Head of caudate nucleus (tissue), 42 donors: ENCODE measurements around the gene FARP1.

Source experiments
- DNase-seq, 42 donors: peaks; one replicate each; pipeline versions ENCODE4 v3.0.0 to v3.0.0-alpha.2; 2020 to 2021; ENCODE audit warnings: mixed read lengths in 7 of 42
- intact Hi-C: fragments of 100-400 bp; cut with DNase I; formaldehyde crosslinking; loops from one replicate; pipeline ENCODE4 v1.15.0; 2022

The FARP1 gene

GRCh38 chr13:98415326-98416070 lies 272.6 kb downstream of the FARP1 start:
- intact Hi-C loops = no loop called here
- no peak for DNase-seq

- DNase-seq = no peak
- intact Hi-C loops = no loop called here
Observed at GRCh38 chr13:98416408-98416807, 273.5 kb downstream of the FARP1 start.

- intact Hi-C loops = no loop called here
- no peak for DNase-seq
Observed at GRCh38 chr13:98419786-98420553, 277.1 kb downstream of the FARP1 start.

GRCh38 chr13:98420554-98421175 lies 277.8 kb downstream of the FARP1 start:
- intact Hi-C loops = no loop called here
- DNase-seq = no peak

DNA sequence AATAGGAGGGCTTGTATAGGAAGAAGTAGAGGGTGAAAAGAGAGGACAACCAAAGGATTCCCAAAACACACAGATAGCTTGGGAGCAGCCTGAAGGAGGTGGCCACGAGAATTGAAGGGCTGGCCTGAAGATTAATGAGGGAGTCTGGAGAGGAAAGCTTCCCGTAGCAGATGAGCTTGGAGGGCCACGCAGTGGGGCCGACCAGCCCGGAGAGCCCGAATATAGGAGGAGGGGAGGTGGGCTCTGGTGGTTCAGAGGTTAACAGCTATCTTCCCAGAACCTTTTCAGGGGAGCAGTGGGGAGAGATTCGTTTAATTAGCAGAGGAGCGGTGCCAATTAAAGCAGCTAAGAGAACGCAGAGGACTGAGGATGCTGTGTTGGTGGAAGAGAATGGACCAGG lies 279.2 kb downstream of the FARP1 start:
- DNase-seq = no peak
- intact Hi-C loops = no loop called here

DNA sequence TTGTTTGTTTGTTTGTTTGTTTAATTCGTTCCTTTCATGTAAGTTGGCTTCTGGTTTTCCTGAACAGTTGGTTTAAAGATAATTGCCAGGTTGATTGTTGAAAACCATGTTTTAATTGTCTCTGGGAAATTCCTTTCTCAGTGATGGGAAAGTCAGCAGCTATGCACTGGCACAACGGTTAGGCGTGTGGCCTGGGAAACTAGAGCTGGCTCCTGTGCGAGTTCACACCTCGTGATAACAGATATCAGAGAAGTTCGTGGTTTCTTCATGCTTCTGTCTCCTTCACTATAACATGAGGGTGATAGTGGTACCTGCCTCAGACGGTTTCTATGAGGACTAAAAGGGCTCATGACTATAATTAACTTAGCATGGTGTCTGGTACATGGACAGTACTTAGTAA lies 280.5 kb downstream of the FARP1 start:
- intact Hi-C loops = no loop called here

GRCh38 chr13:98427331-98427995 lies 284.6 kb downstream of the FARP1 start:
- DNase-seq = no peak
- intact Hi-C loops = no loop called here

More for the DNA sequence above, 280.5 kb downstream of the FARP1 start:
- no peak for DNase-seq

- no peak for DNase-seq
- intact Hi-C loops = no loop called here
Observed at GRCh38 chr13:98428256-98428966, 285.5 kb downstream of the FARP1 start.

GRCh38 chr13:98429081-98429480 lies 286.2 kb downstream of the FARP1 start:
- no peak for DNase-seq
- intact Hi-C loops = no loop called here

GRCh38 chr13:98429531-98429930 lies 286.6 kb downstream of the FARP1 start:
- intact Hi-C loops = no loop called here
- no peak for DNase-seq

GRCh38 chr13:98429977-98430736 lies 287.3 kb downstream of the FARP1 start:
- DNase-seq = no peak
- intact Hi-C loops = no loop called here

GRCh38 chr13:98432638-98433037 lies 289.7 kb downstream of the FARP1 start:
- intact Hi-C loops = no loop called here

DNA sequence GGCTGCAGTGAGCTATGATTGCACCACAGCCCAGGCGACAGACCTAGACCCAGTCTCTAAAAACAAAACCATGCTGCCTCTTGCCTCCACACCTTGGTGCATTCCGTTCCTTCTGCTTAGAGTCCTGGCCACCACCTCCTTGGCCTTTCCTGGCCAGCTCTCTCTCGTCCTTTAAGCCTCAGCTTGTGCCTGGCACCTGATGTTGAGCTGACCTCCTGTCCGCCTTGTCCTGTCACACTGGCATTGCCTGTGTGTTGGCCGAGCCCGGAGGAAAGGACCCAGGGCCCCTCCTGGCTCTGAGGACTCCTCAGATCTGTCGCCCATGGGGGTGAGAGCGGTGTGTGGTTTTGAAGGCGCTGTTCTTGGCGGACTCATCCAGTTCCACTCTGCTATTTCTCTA lies 290.8 kb downstream of the FARP1 start:
- intact Hi-C loops = no loop called here
- no peak for DNase-seq

More at GRCh38 chr13:98432638-98433037, 289.7 kb downstream of the FARP1 start:
- DNase-seq = no peak

- intact Hi-C loops = no loop called here
- no peak for DNase-seq
Observed at GRCh38 chr13:98434060-98434459, 291.2 kb downstream of the FARP1 start.

- no peak for DNase-seq
- intact Hi-C loops = no loop called here
Observed at GRCh38 chr13:98435376-98435775, 292.5 kb downstream of the FARP1 start.

DNA sequence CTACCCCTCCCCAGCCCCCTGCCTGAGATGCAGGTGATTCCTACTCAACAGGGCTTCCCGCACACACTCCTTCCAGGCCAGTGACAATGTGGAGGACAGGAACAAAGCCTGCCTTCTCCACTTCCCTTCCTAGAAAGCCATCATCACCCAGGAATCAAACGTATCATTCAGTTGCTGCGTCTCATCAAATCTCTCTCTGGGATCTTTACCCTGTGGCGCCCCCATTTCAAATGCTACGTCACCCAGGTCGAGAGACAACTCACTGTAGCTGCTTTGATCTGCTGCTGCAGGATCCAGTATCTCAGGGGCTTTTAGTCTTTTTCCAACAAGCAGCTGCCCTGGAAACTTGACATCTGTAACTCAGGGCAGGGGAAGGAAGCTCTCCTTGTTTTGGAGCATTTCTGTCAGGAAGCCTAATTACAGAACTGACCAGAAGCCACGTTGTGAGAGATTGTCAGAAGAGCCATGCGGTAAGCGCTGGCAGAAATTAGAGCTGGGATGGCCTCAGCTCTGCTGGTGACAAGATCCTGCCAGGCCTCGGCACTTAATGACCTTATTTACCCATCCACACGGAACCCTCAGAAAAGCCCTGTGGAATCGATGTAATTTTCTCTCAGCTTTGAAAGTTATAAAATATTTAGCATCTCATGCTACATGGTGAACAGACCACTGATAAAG lies 293.5 kb downstream of the FARP1 start:
- intact Hi-C loops = no loop called here
- DNase-seq = no peak

GRCh38 chr13:98438246-98439125 lies 295.6 kb downstream of the FARP1 start:
- intact Hi-C loops = no loop called here
- no peak for DNase-seq
